BLaER1 (cell line): ENCODE results near the gene PML.
A peak's percentile ranks its signal among the peaks of the same experiment; 100 is the strongest.
"Not testable (repeated sequence)": the region's sequence is repeated elsewhere in the genome, so short reads cannot be mapped to it uniquely, and the experiment has no call there.

Experiments
- H3K27ac ChIP-seq: shearing (Covaris generic); formaldehyde crosslinking; 2 replicates; pipeline ENCODE4 v1.8.1; 2022
- H3K27me3 ChIP-seq: shearing (Covaris generic); formaldehyde crosslinking; 2 replicates; pipeline ENCODE4 v1.8.1; 2022
- H3K36me3 ChIP-seq: shearing (Covaris generic); formaldehyde crosslinking; 2 replicates; pipeline ENCODE4 v1.8.1; 2022
- H3K4me1 ChIP-seq: shearing (Covaris generic); formaldehyde crosslinking; 2 replicates; pipeline ENCODE4 v1.8.1; 2022
- H3K4me2 ChIP-seq: shearing (Covaris generic); formaldehyde crosslinking; 2 replicates; pipeline ENCODE4 v1.8.1; 2022
- H3K4me3 ChIP-seq: shearing (Covaris generic); formaldehyde crosslinking; 2 replicates; pipeline ENCODE4 v1.8.1; 2022
- H3K9ac ChIP-seq: shearing (Covaris generic); formaldehyde crosslinking; 2 replicates; pipeline ENCODE4 v1.8.1; 2022
- H3K9me3 ChIP-seq: shearing (Covaris generic); formaldehyde crosslinking; 2 replicates; pipeline ENCODE4 v1.8.1; 2022
- H4K20me1 ChIP-seq: shearing (Covaris generic); formaldehyde crosslinking; 2 replicates; pipeline ENCODE4 v1.8.1; 2022
- Cebpa-rat ChIP-seq: shearing (Covaris generic); IDR thresholded peaks from 2 replicates; pipeline ENCODE4 v1.8.1; 2022

PML gene

GRCh38 chr15:73969151-73969759 lies 25.3 kb upstream of the PML start:
- TF ChIP-seq Cebpa-rat = no peak
- Histone ChIP-seq H3K27ac (no peak overlapping the region), H3K9ac (no peak overlapping the region), H3K4me1 (peaks cover 38% of the 10 kb centered on the region), H3K4me2 (no peak overlapping the region), H3K36me3 (no peaks in the 10 kb centered on the region), H3K9me3 (no peaks in the 10 kb centered on the region; the same call in 1 of the 2 replicates), H3K4me3 (no peak overlapping the region), H3K27me3 (peaks cover 2% of the 10 kb centered on the region; the same call in 1 of the 2 replicates), H4K20me1 (peaks cover 7% of the 10 kb centered on the region)

DNA sequence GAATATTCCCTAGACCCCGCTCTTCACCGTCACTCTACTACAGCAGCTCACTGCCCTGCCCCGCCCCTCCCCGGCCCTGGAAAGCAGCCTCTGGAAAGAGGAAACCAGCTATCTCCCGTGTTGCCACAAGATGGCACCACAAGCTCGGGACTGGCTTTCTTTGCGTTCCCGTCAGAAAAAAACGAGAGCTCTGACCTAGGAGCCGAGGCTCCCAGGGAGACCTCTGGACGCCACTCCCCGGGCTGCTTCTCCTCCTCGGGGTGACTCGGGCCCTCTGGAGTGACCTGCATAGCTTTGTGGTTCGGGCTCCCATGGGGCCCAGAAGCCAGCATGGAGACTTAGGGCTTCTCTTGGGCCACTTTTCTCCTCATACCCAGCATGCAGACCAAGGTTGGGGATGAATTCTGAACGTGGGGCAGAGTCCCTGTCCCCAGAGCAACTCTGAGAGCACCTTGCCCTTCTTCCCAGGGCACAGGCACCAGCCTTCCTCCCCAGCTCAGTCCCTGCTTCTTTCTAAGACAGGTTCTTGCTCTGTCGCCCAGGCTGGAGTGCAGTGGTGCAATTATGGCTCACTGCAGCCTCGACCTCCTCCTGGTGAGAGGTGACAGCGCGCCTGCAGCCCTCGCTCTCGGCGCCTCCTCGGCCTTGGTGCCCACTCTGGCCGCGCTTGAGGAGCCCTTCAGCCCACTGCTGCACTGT lies 21.4 kb upstream of the PML start:
- TF ChIP-seq Cebpa-rat = no peak
- H3K4me1 ChIP-seq = peaks cover 33% of the 10 kb centered on the region
- H4K20me1 ChIP-seq = peaks cover 7% of the 10 kb centered on the region
- no peak overlapping the region for H3K9ac ChIP-seq
- H3K4me3 ChIP-seq = no peak overlapping the region
- H3K4me2 ChIP-seq = peak overlapping the region; percentile 68
- H3K27me3 ChIP-seq = peaks cover 31% of the 10 kb centered on the region
- H3K27ac ChIP-seq = no peak overlapping the region
- no peaks in the 10 kb centered on the region for H3K36me3 ChIP-seq
- H3K9me3 ChIP-seq = no peaks in the 10 kb centered on the region; the same call in 1 of the 2 replicates

DNA sequence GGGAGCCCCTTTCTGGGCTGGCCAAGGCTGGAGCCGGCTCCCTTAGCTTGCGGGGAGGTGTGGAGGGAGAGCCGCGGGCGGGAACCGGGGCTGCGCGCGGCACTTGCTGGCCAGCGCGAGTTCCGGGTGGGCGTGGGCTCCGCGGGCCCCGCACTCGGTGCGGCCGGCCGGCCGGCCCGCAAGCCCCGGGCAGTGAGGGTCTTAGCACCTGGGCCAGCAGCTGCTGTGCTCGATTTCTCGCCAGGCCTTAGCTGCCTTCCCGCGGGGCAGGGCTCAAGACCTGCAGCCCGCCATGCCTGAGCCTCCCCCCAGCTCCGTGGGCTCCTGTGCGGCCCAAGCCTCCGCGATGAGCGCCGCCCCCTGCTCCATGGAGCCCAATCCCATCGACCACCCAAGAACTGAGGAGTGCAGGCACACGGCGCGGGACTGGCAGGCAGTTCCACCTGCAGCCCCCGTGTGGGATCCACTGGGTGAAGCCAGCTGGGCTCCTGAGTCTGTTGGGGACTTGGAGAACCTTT lies 20.8 kb upstream of the PML start:
- not testable (repeated sequence) for H3K9me3 ChIP-seq, H3K4me3 ChIP-seq, H3K36me3 ChIP-seq, H3K27ac ChIP-seq, H3K9ac ChIP-seq, H4K20me1 ChIP-seq
- peaks cover 33% of the 10 kb centered on the region for H3K4me1 ChIP-seq
- peaks cover 35% of the 10 kb centered on the region for H3K27me3 ChIP-seq
- 0 out of 2 replicates have a peak overlapping the region, but pooled peaks have one; percentile 68 for H3K4me2 ChIP-seq

DNA sequence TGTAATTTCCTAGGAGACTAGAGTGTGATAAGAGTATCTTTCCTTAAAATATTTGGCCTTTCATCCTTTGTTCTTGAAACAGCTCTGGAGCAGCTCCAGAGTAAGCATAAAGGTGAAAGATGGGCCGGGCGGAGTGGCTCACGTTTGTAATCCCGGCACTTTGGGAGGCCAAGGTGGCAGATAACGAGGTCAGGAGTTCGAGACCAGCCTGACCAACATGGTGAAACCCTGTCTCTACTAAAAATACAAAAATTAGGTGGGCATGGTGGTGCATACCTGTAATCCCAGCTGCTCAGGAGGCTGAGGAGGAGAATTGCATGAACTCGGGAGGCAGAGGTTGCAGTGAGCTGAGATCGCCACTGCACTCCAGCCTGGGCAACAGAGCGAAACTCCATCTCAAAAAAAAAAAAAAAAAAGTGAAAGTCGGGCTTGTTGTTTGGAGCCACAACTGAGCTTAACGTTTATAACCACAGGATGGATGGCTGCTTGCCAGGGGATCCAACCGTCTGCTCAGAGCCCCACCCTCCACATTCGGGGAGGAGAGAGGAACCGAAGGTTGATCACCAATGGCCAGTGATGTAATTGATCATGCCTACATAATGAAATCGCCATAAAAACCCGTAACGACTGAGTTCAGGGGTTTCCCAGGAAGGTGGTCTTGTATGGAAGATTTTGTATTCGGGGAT lies 18.9 kb upstream of the PML start:
- H4K20me1 ChIP-seq, H3K9ac ChIP-seq, H3K27ac ChIP-seq, H3K4me3 ChIP-seq, H3K36me3 ChIP-seq, H3K9me3 ChIP-seq: not testable (repeated sequence)
- Histone ChIP-seq H3K4me2 (peak overlapping the region; percentile 83), H3K27me3 (peaks cover 49% of the 10 kb centered on the region), H3K4me1 (peaks cover 34% of the 10 kb centered on the region)

- TF ChIP-seq Cebpa-rat = no peak
- Histone ChIP-seq H3K9me3 (no peaks in the 10 kb centered on the region; the same call in 1 of the 2 replicates), H3K4me2 (no peak overlapping the region), H4K20me1 (peaks cover 27% of the 10 kb centered on the region), H3K4me1 (peaks cover 56% of the 10 kb centered on the region), H3K36me3 (no peaks in the 10 kb centered on the region), H3K27me3 (peaks cover 61% of the 10 kb centered on the region), H3K4me3 (no peak overlapping the region), H3K27ac (no peak overlapping the region), H3K9ac (no peak overlapping the region)
These were observed 15.6 kb upstream of the PML start for GRCh38 chr15:73978896-73979295.

DNA sequence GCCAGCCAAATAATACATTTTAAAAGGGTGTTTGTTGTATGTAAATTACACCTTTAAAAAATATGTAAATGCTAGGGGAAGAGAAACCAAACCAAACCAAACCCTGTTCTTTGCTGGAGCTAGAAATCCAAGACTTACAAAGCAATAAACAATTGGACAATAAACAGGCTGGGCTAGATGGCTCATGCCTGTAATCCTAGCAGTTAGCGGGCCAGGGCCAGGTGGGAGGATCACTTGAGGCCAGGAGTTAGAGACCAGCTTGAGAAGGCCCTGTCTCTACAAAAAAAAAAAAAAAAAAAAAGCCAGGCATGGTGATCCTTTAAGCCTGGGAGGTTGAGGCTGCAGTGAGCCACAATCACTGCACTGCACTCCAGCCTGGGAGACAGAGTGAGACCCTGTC lies 14.9 kb upstream of the PML start:
- no peak for TF ChIP-seq Cebpa-rat
- Histone ChIP-seq H3K4me3 (no peak overlapping the region), H3K27me3 (peaks cover 55% of the 10 kb centered on the region), H3K9ac (no peak overlapping the region), H4K20me1 (peaks cover 34% of the 10 kb centered on the region), H3K36me3 (no peaks in the 10 kb centered on the region), H3K4me2 (no peak overlapping the region), H3K9me3 (no peaks in the 10 kb centered on the region), H3K27ac (no peak overlapping the region), H3K4me1 (peaks cover 60% of the 10 kb centered on the region)

GRCh38 chr15:73981761-73982221 lies 12.7 kb upstream of the PML start:
- H3K27me3 ChIP-seq = peaks cover 35% of the 10 kb centered on the region
- H3K4me2 ChIP-seq = peak overlapping the region; percentile 84
- H3K9me3 ChIP-seq = no peaks in the 10 kb centered on the region
- no peak overlapping the region for H3K27ac ChIP-seq
- peaks cover 55% of the 10 kb centered on the region for H3K4me1 ChIP-seq
- no peak overlapping the region for H3K4me3 ChIP-seq
- no peak for TF ChIP-seq Cebpa-rat
- H4K20me1 ChIP-seq = peaks cover 47% of the 10 kb centered on the region
- no peak overlapping the region for H3K9ac ChIP-seq
- no peaks in the 10 kb centered on the region for H3K36me3 ChIP-seq

DNA sequence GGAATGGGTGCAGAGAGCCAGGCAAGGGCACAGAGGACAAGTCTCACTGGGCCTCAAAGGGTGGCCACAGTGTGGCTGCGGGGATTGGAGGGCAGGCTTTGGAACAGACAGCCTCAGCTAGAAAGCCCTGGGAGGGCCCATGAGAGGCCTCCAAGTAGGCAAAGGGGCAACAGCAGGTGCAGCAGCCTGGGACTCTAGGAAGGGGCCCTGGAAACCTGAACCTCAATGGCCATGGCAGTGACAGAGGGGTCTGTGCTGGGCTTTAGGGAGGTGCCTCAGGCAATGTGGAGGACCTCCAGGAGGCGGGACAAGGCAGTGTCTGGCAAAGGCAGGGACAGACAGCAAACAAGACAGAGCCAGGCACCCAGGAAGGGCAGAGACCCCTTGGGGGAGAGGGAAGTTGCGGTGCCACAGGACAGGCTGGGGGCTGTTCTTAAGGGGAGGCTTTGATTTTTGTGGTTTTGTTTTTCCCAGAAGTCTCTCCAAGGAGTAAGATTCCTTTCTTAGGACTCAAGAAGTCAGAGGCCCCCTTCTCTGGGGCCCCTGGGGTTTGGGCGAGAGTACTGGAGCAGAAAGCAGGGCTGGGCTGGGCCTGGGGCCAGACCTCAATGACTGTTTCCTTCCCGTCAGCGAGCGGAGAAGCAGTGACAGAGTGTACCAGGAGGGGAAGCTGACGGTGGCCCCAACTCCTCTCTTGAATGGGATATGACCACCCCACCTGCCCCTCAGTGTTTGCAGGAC lies 12.1 kb upstream of the PML start:
- Histone ChIP-seq H3K4me1 (peaks cover 56% of the 10 kb centered on the region), H4K20me1 (peaks cover 47% of the 10 kb centered on the region), H3K9ac (no peak overlapping the region), H3K27me3 (peaks cover 30% of the 10 kb centered on the region), H3K4me2 (peak overlapping the region; percentile 84), H3K36me3 (no peaks in the 10 kb centered on the region), H3K4me3 (no peak overlapping the region), H3K9me3 (no peaks in the 10 kb centered on the region), H3K27ac (peak overlapping the region; percentile 16; the same call in 1 of the 2 replicates)
- TF ChIP-seq Cebpa-rat = no peak

GRCh38 chr15:73983211-73983727 lies 11.2 kb upstream of the PML start:
- Histone ChIP-seq H4K20me1 (peaks cover 47% of the 10 kb centered on the region), H3K27ac (no peak overlapping the region), H3K4me1 (peaks cover 65% of the 10 kb centered on the region), H3K36me3 (no peaks in the 10 kb centered on the region), H3K9me3 (no peaks in the 10 kb centered on the region), H3K27me3 (peaks cover 29% of the 10 kb centered on the region), H3K4me2 (peak overlapping the region; percentile 84), H3K9ac (no peak overlapping the region), H3K4me3 (no peak overlapping the region; the same call in 1 of the 2 replicates)
- TF ChIP-seq Cebpa-rat = no peak
